Immature natural killer cell (primary cell): ENCODE measurements around the gene COL12A1. TPM values are rescaled to one million over a fixed set of nuclear protein-coding genes. Genes with fewer than 3 reads are reported as not detected.

ENCODE experiments used
- DNase-seq, 3 donors: peaks; one replicate each; pipeline ENCODE4 v3.0.0; 2022; ENCODE audit warnings: mixed read lengths in 1 of 3
- H3K27ac Mint-ChIP-seq, 6 donors: one replicate each; pipeline ENCODE4 v1.8.0; 2020; ENCODE audit warnings: mixed read lengths in 6 of 6, mild to moderate bottlenecking in 5 of 6, inconsistent platforms in 4 of 6, moderate library complexity in 3 of 6
- H3K27me3 Mint-ChIP-seq, 3 donors: one replicate each; pipeline ENCODE4 v1.8.0; 2020 to 2021; ENCODE audit warnings: low read depth in 3 of 3, mild to moderate bottlenecking in 3 of 3, mixed read lengths in 3 of 3, moderate library complexity in 3 of 3, inconsistent platforms in 1 of 3
- H3K36me3 Mint-ChIP-seq, 3 donors: one replicate each; pipeline ENCODE4 v1.8.0; 2020; ENCODE audit warnings: mixed read lengths in 3 of 3, inconsistent platforms in 2 of 3, mild to moderate bottlenecking in 2 of 3
- H3K4me1 Mint-ChIP-seq, 2 donors: one replicate each; pipeline ENCODE4 v1.8.0; 2020; ENCODE audit warnings: inconsistent platforms in 2 of 2, mild to moderate bottlenecking in 2 of 2, mixed read lengths in 2 of 2, moderate library complexity in 1 of 2
- H3K4me3 Mint-ChIP-seq, 5 donors: one replicate each; pipeline ENCODE4 v1.8.0; 2020; ENCODE audit warnings: mild to moderate bottlenecking in 5 of 5, mixed read lengths in 5 of 5, inconsistent platforms in 3 of 5, moderate library complexity in 3 of 5
- H3K9me3 Mint-ChIP-seq, 6 donors: one replicate each; pipeline ENCODE4 v1.8.0; 2020; ENCODE audit warnings: mild to moderate bottlenecking in 6 of 6, mixed read lengths in 6 of 6, inconsistent platforms in 4 of 6, moderate library complexity in 3 of 6
- polyA plus RNA-seq, 3 donors: library from polyadenylated mRNA; unstranded; fragments of 300-500 nt; fragmentation: Illumina TruSeq; gene quantifications; one replicate each; pipeline ENCODE4 v1.2.3, GENCODE V29; 2021

COL12A1 gene
- polyA plus RNA-seq, 3 donors from 2014 or later, result not detected

GRCh38 chr6:75156186-75156878, 49.5 kb downstream of the COL12A1 start:
- no peak overlapping the region for H3K27ac Mint-ChIP-seq
- peaks cover 0 to 3% (median 0%) of the 10 kb centered on the region in 6 donors for H3K9me3 Mint-ChIP-seq

GRCh38 chr6:75155631-75156030, 50.2 kb downstream of the COL12A1 start:
- H3K4me3 Mint-ChIP-seq, result no peak overlapping the region
- H3K27me3 Mint-ChIP-seq, result peaks cover 0 to 1% (median 0%) of the 10 kb centered on the region in 3 donors
- H3K27ac Mint-ChIP-seq, result no peak overlapping the region
- H3K4me1 Mint-ChIP-seq, result no peaks in the 10 kb centered on the region
- H3K9me3 Mint-ChIP-seq, result peaks cover 0 to 3% (median 0%) of the 10 kb centered on the region in 6 donors
- H3K36me3 Mint-ChIP-seq, result no peaks in the 10 kb centered on the region
- DNase-seq, result no peak

More at GRCh38 chr6:75156186-75156878, 49.5 kb downstream of the COL12A1 start:
- Mint-ChIP-seq H3K27me3 (peaks cover 0 to 2% (median 0%) of the 10 kb centered on the region in 3 donors), H3K4me1 (no peaks in the 10 kb centered on the region), H3K36me3 (no peaks in the 10 kb centered on the region), H3K4me3 (no peak overlapping the region)
- no peak for DNase-seq

DNA sequence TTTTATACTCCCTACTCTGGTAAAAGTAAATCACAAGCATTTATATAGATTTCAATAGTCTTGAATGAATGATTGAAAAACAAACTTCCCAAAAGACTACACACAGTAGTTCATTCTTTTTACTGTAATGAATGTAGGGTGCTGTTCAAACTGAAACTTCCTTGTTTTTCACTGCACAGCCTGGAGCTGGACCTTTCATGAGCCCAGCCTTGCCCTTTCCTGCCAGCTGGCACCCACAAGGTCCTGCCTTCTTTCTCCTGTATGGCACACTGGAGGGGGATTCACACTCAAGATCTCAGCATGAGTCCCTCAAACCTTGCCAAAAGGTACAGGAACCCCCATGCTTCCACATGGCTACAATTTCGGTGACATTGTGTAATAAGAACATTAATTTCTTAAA, 50.9 kb downstream of the COL12A1 start:
- no peak for DNase-seq
- no peaks in the 10 kb centered on the region for H3K36me3 Mint-ChIP-seq
- H3K27ac Mint-ChIP-seq, result no peak overlapping the region
- H3K4me3 Mint-ChIP-seq, result no peak overlapping the region
- H3K4me1 Mint-ChIP-seq, result no peaks in the 10 kb centered on the region
- no peaks in the 10 kb centered on the region for H3K27me3 Mint-ChIP-seq
- peaks cover 0 to 3% (median 0%) of the 10 kb centered on the region in 6 donors for H3K9me3 Mint-ChIP-seq

GRCh38 chr6:75150685-75151412, 55.0 kb downstream of the COL12A1 start:
- H3K4me1 Mint-ChIP-seq, result no peaks in the 10 kb centered on the region
- DNase-seq, result no peak
- H3K36me3 Mint-ChIP-seq, result no peaks in the 10 kb centered on the region
- H3K27me3 Mint-ChIP-seq, result peaks cover 0 to 2% (median 1%) of the 10 kb centered on the region in 3 donors
- H3K27ac Mint-ChIP-seq, result no peak overlapping the region
- H3K9me3 Mint-ChIP-seq, result peaks cover 0 to 3% (median 0%) of the 10 kb centered on the region in 6 donors
- H3K4me3 Mint-ChIP-seq, result no peak overlapping the region

DNA sequence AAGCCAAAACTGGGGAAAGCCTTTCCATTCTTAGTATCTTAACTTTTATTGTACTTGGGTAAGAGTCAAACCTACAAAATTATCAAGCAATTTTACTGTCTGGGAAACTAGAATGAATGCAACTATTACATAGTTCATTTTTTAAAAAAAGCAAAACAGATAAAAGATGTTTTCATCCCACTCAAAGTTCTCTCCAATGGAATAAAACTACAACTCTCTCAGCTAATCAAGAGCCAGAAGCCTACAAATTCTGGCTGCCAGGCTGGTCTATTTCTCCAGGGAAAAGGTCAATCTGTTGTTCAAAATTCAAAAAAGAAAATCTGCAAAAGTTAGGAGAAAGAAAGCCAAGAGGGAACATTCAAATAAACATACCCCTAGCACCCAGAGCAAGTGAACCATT, 56.2 kb downstream of the COL12A1 start:
- Mint-ChIP-seq H3K4me1 (no peaks in the 10 kb centered on the region), H3K27me3 (peaks cover 0 to 2% (median 1%) of the 10 kb centered on the region in 3 donors), H3K36me3 (no peaks in the 10 kb centered on the region), H3K4me3 (no peak overlapping the region), H3K9me3 (peaks cover 0 to 3% (median 0%) of the 10 kb centered on the region in 6 donors), H3K27ac (no peak overlapping the region)
- no peak for DNase-seq

DNA sequence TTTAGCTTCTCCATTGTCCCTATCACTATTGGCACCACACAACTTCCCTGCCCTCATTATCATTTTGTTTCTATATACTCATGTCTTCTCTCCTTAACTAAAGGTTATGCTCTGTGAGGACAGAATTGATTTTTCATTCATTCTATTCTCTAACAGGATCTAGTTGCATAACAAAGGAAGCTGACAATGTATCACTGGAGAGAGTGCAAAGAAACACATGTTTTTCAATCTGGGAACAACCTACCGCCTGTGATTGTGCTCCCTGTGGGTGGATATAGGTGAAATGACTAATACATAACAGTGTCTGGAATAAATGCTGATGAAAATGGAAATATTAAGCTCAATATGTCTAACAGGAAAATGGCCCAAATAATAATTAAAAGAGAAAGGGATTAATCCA, 56.6 kb downstream of the COL12A1 start:
- Mint-ChIP-seq H3K27ac (no peak overlapping the region), H3K36me3 (no peaks in the 10 kb centered on the region), H3K27me3 (peaks cover 0 to 2% (median 1%) of the 10 kb centered on the region in 3 donors)

DNA sequence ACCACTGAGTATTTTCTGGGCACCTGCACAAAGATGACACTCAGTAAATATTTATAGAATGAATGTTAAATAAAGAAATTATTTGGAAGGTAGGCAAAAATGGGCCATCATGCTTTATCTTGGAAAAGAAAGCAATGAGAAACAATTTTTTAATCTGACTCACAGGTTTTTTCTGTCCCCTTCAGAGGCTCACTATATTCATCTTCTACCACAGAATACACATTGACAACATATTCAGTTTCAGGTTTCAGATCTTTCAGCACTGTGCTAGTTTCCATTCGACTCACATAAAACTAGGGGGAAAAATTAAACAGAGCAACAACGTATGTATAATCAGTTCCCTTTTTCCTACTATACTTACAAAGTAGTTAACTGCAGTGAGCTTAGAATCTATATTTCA, 58.3 kb downstream of the COL12A1 start:
- peaks cover 0 to 2% (median 1%) of the 10 kb centered on the region in 3 donors for H3K27me3 Mint-ChIP-seq
- no peak overlapping the region for H3K4me3 Mint-ChIP-seq
- H3K9me3 Mint-ChIP-seq, result peaks cover 0 to 3% (median 0%) of the 10 kb centered on the region in 6 donors

More for the DNA sequence above, 56.6 kb downstream of the COL12A1 start:
- no peak for DNase-seq
- no peaks in the 10 kb centered on the region for H3K4me1 Mint-ChIP-seq
- peaks cover 0 to 3% (median 0%) of the 10 kb centered on the region in 6 donors for H3K9me3 Mint-ChIP-seq
- H3K4me3 Mint-ChIP-seq, result no peak overlapping the region

GRCh38 chr6:75145976-75146375, 59.9 kb downstream of the COL12A1 start:
- H3K4me3 Mint-ChIP-seq, result no peak overlapping the region

More for the DNA sequence above, 58.3 kb downstream of the COL12A1 start:
- Mint-ChIP-seq H3K27ac (no peak overlapping the region), H3K36me3 (no peaks in the 10 kb centered on the region), H3K4me1 (no peaks in the 10 kb centered on the region)
- DNase-seq, result no peak

GRCh38 chr6:75145211-75145610, 60.6 kb downstream of the COL12A1 start:
- Mint-ChIP-seq H3K27ac (no peak overlapping the region), H3K4me3 (no peak overlapping the region), H3K9me3 (peaks cover 0 to 2% (median 0%) of the 10 kb centered on the region in 6 donors), H3K4me1 (no peaks in the 10 kb centered on the region), H3K27me3 (peaks cover 0 to 2% (median 1%) of the 10 kb centered on the region in 3 donors), H3K36me3 (no peaks in the 10 kb centered on the region)
- no peak for DNase-seq

More at GRCh38 chr6:75145976-75146375, 59.9 kb downstream of the COL12A1 start:
- Mint-ChIP-seq H3K27me3 (peaks cover 0 to 2% (median 1%) of the 10 kb centered on the region in 3 donors), H3K9me3 (no peaks in the 10 kb centered on the region), H3K27ac (no peak overlapping the region), H3K4me1 (no peaks in the 10 kb centered on the region), H3K36me3 (no peaks in the 10 kb centered on the region)
- no peak for DNase-seq

- no peak for DNase-seq
- Mint-ChIP-seq H3K27me3 (peaks cover 0 to 1% (median 0%) of the 10 kb centered on the region in 3 donors), H3K4me3 (no peak overlapping the region), H3K27ac (no peak overlapping the region), H3K4me1 (no peaks in the 10 kb centered on the region), H3K36me3 (no peaks in the 10 kb centered on the region), H3K9me3 (peaks cover 0 to 2% (median 0%) of the 10 kb centered on the region in 6 donors)
Measured at GRCh38 chr6:75144386-75144785, 61.5 kb downstream of the COL12A1 start.

DNA sequence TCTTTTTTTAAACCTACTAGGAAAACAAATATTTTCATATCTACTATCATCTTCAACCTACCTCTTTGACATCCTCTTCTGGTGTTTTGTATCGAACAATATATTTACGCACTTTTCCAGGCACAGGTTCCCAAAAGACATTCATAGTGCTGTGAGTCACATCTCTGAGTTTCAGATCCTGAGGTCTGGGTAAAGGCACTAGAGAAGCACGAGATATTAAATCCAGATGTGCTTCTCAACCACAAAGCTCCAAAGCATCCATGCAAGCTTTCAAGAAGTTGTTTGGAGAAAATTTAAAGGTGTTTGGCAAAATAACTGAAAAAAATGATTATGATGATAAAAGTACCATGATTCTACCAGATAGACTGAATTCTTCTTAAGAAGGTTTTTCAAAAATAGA, 62.7 kb downstream of the COL12A1 start:
- H3K9me3 Mint-ChIP-seq, result peaks cover 0 to 2% (median 0%) of the 10 kb centered on the region in 6 donors
- H3K36me3 Mint-ChIP-seq, result no peaks in the 10 kb centered on the region
- H3K4me1 Mint-ChIP-seq, result no peaks in the 10 kb centered on the region
- no peak overlapping the region for H3K27ac Mint-ChIP-seq
- no peaks in the 10 kb centered on the region for H3K27me3 Mint-ChIP-seq
- no peak overlapping the region for H3K4me3 Mint-ChIP-seq
- no peak for DNase-seq

GRCh38 chr6:75142721-75143120, 63.1 kb downstream of the COL12A1 start:
- Mint-ChIP-seq H3K4me3 (no peak overlapping the region), H3K27ac (no peak overlapping the region), H3K4me1 (no peaks in the 10 kb centered on the region), H3K27me3 (no peaks in the 10 kb centered on the region), H3K36me3 (no peaks in the 10 kb centered on the region), H3K9me3 (peaks cover 0 to 2% (median 0%) of the 10 kb centered on the region in 6 donors)
- DNase-seq, result no peak

DNA sequence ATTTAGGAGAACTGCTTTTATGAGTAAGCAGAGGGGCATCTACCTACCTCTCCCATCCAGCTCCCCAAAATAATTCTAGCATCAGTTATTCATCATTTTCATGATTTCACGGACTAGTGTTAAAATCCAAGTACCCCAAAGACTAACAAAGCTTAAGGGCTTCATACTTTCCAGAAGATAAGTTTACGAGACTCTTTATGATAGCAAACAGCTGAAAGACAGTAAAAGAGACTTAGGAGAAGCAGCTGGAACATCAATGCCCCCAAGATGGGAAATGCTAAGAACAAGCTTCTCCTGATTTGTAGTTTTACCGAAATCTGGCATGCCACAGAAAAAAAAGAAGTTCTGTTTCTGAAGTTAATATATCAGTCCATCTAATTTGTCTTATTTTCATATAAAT, 70.0 kb downstream of the COL12A1 start:
- H3K4me3 Mint-ChIP-seq, result no peak overlapping the region
- no peaks in the 10 kb centered on the region for H3K36me3 Mint-ChIP-seq
- peaks cover 0 to 4% (median 1%) of the 10 kb centered on the region in 6 donors for H3K9me3 Mint-ChIP-seq
- H3K27ac Mint-ChIP-seq, result no peak overlapping the region
- DNase-seq, result no peak
- H3K4me1 Mint-ChIP-seq, result no peaks in the 10 kb centered on the region
- peaks cover 0 to 3% (median 0%) of the 10 kb centered on the region in 3 donors for H3K27me3 Mint-ChIP-seq

DNA sequence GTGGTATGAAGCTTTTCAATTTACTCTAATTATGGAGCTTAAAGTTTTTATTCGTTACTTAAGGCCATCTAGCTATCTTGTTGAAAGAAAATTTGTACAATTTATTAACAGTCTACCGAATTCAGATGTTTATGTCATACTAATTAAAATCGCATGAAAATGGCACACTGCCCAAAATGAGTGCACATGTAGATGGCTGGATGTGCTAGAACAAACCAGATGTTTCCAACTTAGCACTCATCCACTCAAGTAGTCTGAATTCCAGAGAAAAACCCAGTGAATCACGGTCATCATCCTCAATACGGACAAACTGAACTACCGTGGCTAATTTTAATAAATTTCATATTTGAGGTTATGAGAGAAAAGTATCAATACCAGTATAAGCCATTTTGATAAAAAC, 70.4 kb downstream of the COL12A1 start:
- Mint-ChIP-seq H3K4me1 (no peaks in the 10 kb centered on the region), H3K4me3 (no peak overlapping the region), H3K36me3 (no peaks in the 10 kb centered on the region), H3K27me3 (peaks cover 0 to 3% (median 0%) of the 10 kb centered on the region in 3 donors), H3K27ac (no peak overlapping the region), H3K9me3 (peaks cover 0 to 5% (median under 1%) of the 10 kb centered on the region in 6 donors)
- no peak for DNase-seq
